IMR-90 (cell line): ENCODE data around the gene FGFR4.

Experiments
- CEBPB ChIP-seq: IDR thresholded peaks from 2 replicates; pipeline ENCODE4 v1.6.1; 2012; ENCODE audit warnings: low read depth, low read length, improper control_type of control experiment
- POLR2A ChIP-seq: IDR thresholded peaks from 2 replicates; pipeline ENCODE4 v1.6.1; 2012; ENCODE audit warnings: mild to moderate bottlenecking, low read depth, low read length
- RAD21 ChIP-seq: IDR thresholded peaks from 2 replicates; pipeline ENCODE4 v1.6.1; 2012; ENCODE audit warnings: low read length, improper control_type of control experiment
- TF ChIP-seq, protein P1 (sequence below): conservative IDR thresholded peaks from 2 replicates; pipeline ENCODE4 v1.5.1; 2012; ENCODE audit warnings: mild to moderate bottlenecking, low read depth, low read length, improper control_type of control experiment

GRCh38 chr5:177080265-177080664 is 6.5 kb upstream of the FGFR4 start:
- TF ChIP-seq, protein P1, sequence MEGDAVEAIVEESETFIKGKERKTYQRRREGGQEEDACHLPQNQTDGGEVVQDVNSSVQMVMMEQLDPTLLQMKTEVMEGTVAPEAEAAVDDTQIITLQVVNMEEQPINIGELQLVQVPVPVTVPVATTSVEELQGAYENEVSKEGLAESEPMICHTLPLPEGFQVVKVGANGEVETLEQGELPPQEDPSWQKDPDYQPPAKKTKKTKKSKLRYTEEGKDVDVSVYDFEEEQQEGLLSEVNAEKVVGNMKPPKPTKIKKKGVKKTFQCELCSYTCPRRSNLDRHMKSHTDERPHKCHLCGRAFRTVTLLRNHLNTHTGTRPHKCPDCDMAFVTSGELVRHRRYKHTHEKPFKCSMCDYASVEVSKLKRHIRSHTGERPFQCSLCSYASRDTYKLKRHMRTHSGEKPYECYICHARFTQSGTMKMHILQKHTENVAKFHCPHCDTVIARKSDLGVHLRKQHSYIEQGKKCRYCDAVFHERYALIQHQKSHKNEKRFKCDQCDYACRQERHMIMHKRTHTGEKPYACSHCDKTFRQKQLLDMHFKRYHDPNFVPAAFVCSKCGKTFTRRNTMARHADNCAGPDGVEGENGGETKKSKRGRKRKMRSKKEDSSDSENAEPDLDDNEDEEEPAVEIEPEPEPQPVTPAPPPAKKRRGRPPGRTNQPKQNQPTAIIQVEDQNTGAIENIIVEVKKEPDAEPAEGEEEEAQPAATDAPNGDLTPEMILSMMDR: no peak
- no peak for TF ChIP-seq CEBPB
- no peak for TF ChIP-seq RAD21
- no peak for TF ChIP-seq POLR2A
